WERI-Rb-1 (cell line): ENCODE results near the gene RTL5.

Experiments used
- DNase-seq: peaks from one replicate; pipeline ENCODE4 v3.0.0-alpha.2; 2020
- H3K27ac ChIP-seq: fragments of 250-450 bp; sonication (Bioruptor Pico); 2 replicates; pipeline ENCODE4 v1.5.1; 2020; ENCODE audit warnings: mild to moderate bottlenecking, moderate library complexity
- H3K27me3 ChIP-seq: fragments of 250-450 bp; sonication (Bioruptor Pico); 2 replicates; pipeline ENCODE4 v1.5.1; 2021; ENCODE audit warnings: mild to moderate bottlenecking, low read depth, moderate library complexity; ENCODE audit not compliant: insufficient read depth, severe bottlenecking
- H3K36me3 ChIP-seq: fragments of 250-450 bp; sonication (Bioruptor Pico); 2 replicates; pipeline ENCODE4 v1.5.1; 2020; ENCODE audit warnings: mild to moderate bottlenecking, moderate library complexity
- H3K4me3 ChIP-seq: 2 replicates; pipeline ENCODE4 v1.5.1; 2011; ENCODE audit warnings: low read depth, mild to moderate bottlenecking, control low read depth, low read length
- H3K9me3 ChIP-seq: fragments of 250-450 bp; sonication (Bioruptor Pico); 2 replicates; pipeline ENCODE4 v1.5.1; 2021; ENCODE audit warnings: mild to moderate bottlenecking, moderate library complexity; ENCODE audit not compliant: severe bottlenecking
- CTCF ChIP-seq: IDR thresholded peaks from 2 replicates; pipeline ENCODE4 v1.5.1; 2011; ENCODE audit warnings: low read depth, mild to moderate bottlenecking, control low read depth, inconsistent platforms, low read length

Gene RTL5

GRCh38 chrX:72132456-72132855 lies 741 bp upstream of the RTL5 start:
- Histone ChIP-seq H3K27ac (no peak overlapping the region), H3K9me3 (no peaks in the 10 kb centered on the region), H3K36me3 (peaks cover 17% of the 10 kb centered on the region), H3K27me3 (no peaks in the 10 kb centered on the region), H3K4me3 (no peak overlapping the region)
- no peak for DNase-seq
- TF ChIP-seq CTCF, result no peak

- no peak for TF ChIP-seq CTCF
- no peak for DNase-seq
- Histone ChIP-seq H3K4me3 (no peak overlapping the region), H3K27me3 (no peaks in the 10 kb centered on the region), H3K36me3 (peaks cover 17% of the 10 kb centered on the region), H3K27ac (no peak overlapping the region), H3K9me3 (no peaks in the 10 kb centered on the region)
Observed at GRCh38 chrX:72130762-72131250, 909 bp downstream of the RTL5 start.

- no peak for TF ChIP-seq CTCF
- DNase-seq, result no peak
- Histone ChIP-seq H3K27ac (no peak overlapping the region), H3K36me3 (peaks cover 17% of the 10 kb centered on the region), H3K27me3 (no peaks in the 10 kb centered on the region), H3K9me3 (no peaks in the 10 kb centered on the region), H3K4me3 (no peak overlapping the region)
Observed at GRCh38 chrX:72130156-72130761, 1.5 kb downstream of the RTL5 start.

- Histone ChIP-seq H3K27me3 (no peaks in the 10 kb centered on the region), H3K36me3 (peaks cover 17% of the 10 kb centered on the region), H3K27ac (no peak overlapping the region), H3K9me3 (no peaks in the 10 kb centered on the region), H3K4me3 (no peak overlapping the region)
- no peak for DNase-seq
- TF ChIP-seq CTCF, result no peak
Observed at GRCh38 chrX:72129661-72130060, 2.1 kb downstream of the RTL5 start.

- peak; percentile 67 for TF ChIP-seq CTCF
- no peaks in the 10 kb centered on the region for H3K27me3 ChIP-seq
- DNase-seq, result peak; percentile 48
Observed at GRCh38 chrX:72128881-72129280, 2.8 kb downstream of the RTL5 start.

More at GRCh38 chrX:72128881-72129280, 2.8 kb downstream of the RTL5 start:
- no peak overlapping the region for H3K27ac ChIP-seq
- no peak overlapping the region for H3K4me3 ChIP-seq
- no peaks in the 10 kb centered on the region for H3K9me3 ChIP-seq
- peaks cover 17% of the 10 kb centered on the region for H3K36me3 ChIP-seq
